Smooth muscle cell (in vitro differentiated cells): ENCODE measurements around the gene ZCCHC18. TPM values are rescaled to one million over a fixed set of nuclear protein-coding genes. Genes with fewer than 3 reads are reported as not detected.
"Not testable (repeated sequence)": the region's sequence is repeated elsewhere in the genome, so short reads cannot be mapped to it uniquely, and the experiment has no call there.

Experiments
- DNase-seq: peaks from one replicate; lab custom pipeline; 2025; ENCODE audit not compliant: unreplicated experiment; lab: John Stamatoyannopoulos, UW
- H2AFZ ChIP-seq: fragments of 200-600 bp; sonication (generic); 2 replicates; pipeline ENCODE4 v1.6.0; 2016; ENCODE audit warnings: antibody characterized with exemption, low read depth, mild to moderate bottlenecking
- H3F3A ChIP-seq: fragments of 200-600 bp; sonication (generic); 2 replicates; pipeline ENCODE4 v1.6.0; 2017; ENCODE audit warnings: antibody characterized with exemption, low read depth
- H3K27ac ChIP-seq: fragments of 200-600 bp; sonication (generic); 2 replicates; pipeline ENCODE4 v1.5.1; 2016; ENCODE audit warnings: low read depth, mild to moderate bottlenecking
- H3K27me3 ChIP-seq: fragments of 200-600 bp; sonication (generic); 2 replicates; pipeline ENCODE4 v1.6.1; 2016; ENCODE audit warnings: low read depth, mild to moderate bottlenecking
- H3K36me3 ChIP-seq: fragments of 200-600 bp; sonication (generic); 2 replicates; pipeline ENCODE4 v1.5.1; 2016; ENCODE audit warnings: low read depth
- H3K4me1 ChIP-seq: fragments of 200-600 bp; sonication (generic); 2 replicates; pipeline ENCODE4 v1.5.1; 2016; ENCODE audit warnings: low read depth
- H3K4me2 ChIP-seq: fragments of 200-600 bp; sonication (generic); 2 replicates; pipeline ENCODE4 v1.6.0; 2016; ENCODE audit warnings: mild to moderate bottlenecking
- H3K4me3 ChIP-seq: fragments of 200-600 bp; sonication (generic); 2 replicates; pipeline ENCODE4 v1.5.1; 2016; ENCODE audit warnings: mild to moderate bottlenecking
- H3K79me2 ChIP-seq: fragments of 200-600 bp; sonication (generic); 2 replicates; pipeline ENCODE4 v1.6.0; 2016; ENCODE audit warnings: low read depth, mild to moderate bottlenecking
- H3K9ac ChIP-seq: fragments of 200-600 bp; sonication (generic); 2 replicates; pipeline ENCODE4 v1.6.0; 2016; ENCODE audit warnings: low read depth
- H3K9me3 ChIP-seq: fragments of 200-600 bp; sonication (generic); replicated peaks from 2 replicates; pipeline ENCODE4 v1.5.1; 2016; ENCODE audit warnings: low read depth
- H4K20me1 ChIP-seq: fragments of 200-600 bp; sonication (generic); 2 replicates; pipeline ENCODE4 v1.6.0; 2016; ENCODE audit warnings: low read depth
- CTCF ChIP-seq: fragments of 200-600 bp; sonication (generic); IDR thresholded peaks from 2 replicates; pipeline ENCODE4 v1.5.1; 2017; ENCODE audit warnings: borderline replicate concordance, mild to moderate bottlenecking, antibody characterized with exemption; ENCODE audit not compliant: insufficient read depth, poor library complexity, severe bottlenecking
- WGBS: methylation state at CpG from one replicate; pipeline ENCODE4 v1.1.7; 2016; ENCODE audit warnings: low lambda C conversion rate; 5-methylcytosine and 5-hydroxymethylcytosine counted together
- polyA plus RNA-seq: library from polyadenylated mRNA; unstranded; fragments of >200 nt; fragmentation: Nextera tagmentation; extraction: Ambion mirVana; gene quantifications from 2 replicates; pipeline ENCODE4 v1.2.1, GENCODE V29; 2016
- total RNA-seq: library from RNA; depleted of rRNA; stranded (reverse); fragments of >200 nt; gene quantifications from 2 replicates; pipeline ENCODE4 v1.2.3, GENCODE V29; 2014

Gene ZCCHC18
- total RNA-seq (1.3 TPM in 1 of 2 replicates, not detected in the other), polyA plus RNA-seq (1.5 and 1.7 TPM in 2 replicates)

GRCh38 chrX:104112326-104112951, at the start of gene ZCCHC18:
Gene ZCCHC18, plus strand, starts transcription at chrX:104112523. Its CDS starts 1,589 bp downstream, at chrX:104114112.
- H3K4me2 ChIP-seq: peak within 1 kb of the TSS; percentile 86
- H3F3A ChIP-seq: no peaks in the 10 kb centered on the region
- no peaks in the 10 kb centered on the region for H3K4me1 ChIP-seq
- peak within 1 kb of the TSS; percentile 52 for H3K27ac ChIP-seq
- no peaks in the 10 kb centered on the region for H3K36me3 ChIP-seq
- H4K20me1 ChIP-seq: no peaks in the 10 kb centered on the region
- H3K9me3 ChIP-seq: no peaks in the 10 kb centered on the region
- H3K27me3 ChIP-seq: no peaks in the 10 kb centered on the region
- peak within 1 kb of the TSS; percentile 80 for H2AFZ ChIP-seq
- H3K9ac ChIP-seq: peak within 1 kb of the TSS; percentile 73
- 49% methylated on average over 54 of the region's 67 CpGs for WGBS
- DNase-seq: peak; percentile 39
- no peaks in the 10 kb centered on the region for H3K79me2 ChIP-seq
- no peak for TF ChIP-seq CTCF
- peak within 1 kb of the TSS; percentile 60 for H3K4me3 ChIP-seq

GRCh38 chrX:104062636-104063035, 49.7 kb upstream of the ZCCHC18 start:
- H3K9ac ChIP-seq, H3K4me1 ChIP-seq, H3K27me3 ChIP-seq, H3K4me2 ChIP-seq, H3K4me3 ChIP-seq, H3F3A ChIP-seq, H3K9me3 ChIP-seq, H3K36me3 ChIP-seq, H3K79me2 ChIP-seq, DNase-seq, H3K27ac ChIP-seq, H4K20me1 ChIP-seq, H2AFZ ChIP-seq: not testable (repeated sequence)
- 92% methylated on average over 10 of the region's 18 CpGs for WGBS

- H3K9me3 ChIP-seq, H3K36me3 ChIP-seq, H3K9ac ChIP-seq, H3F3A ChIP-seq, DNase-seq, H3K79me2 ChIP-seq, H3K4me2 ChIP-seq, H3K4me1 ChIP-seq, H3K4me3 ChIP-seq, H3K27ac ChIP-seq, H3K27me3 ChIP-seq, H4K20me1 ChIP-seq, H2AFZ ChIP-seq: not testable (repeated sequence)
- no CpG with 5 or more reads among the region's 46 CpGs for WGBS
Measured at GRCh38 chrX:104075778-104076445, 36.4 kb upstream of the ZCCHC18 start, which contains the start of gene TMSB15C. Gene TMSB15C, minus strand, starts transcription at chrX:104076236.

- not testable (repeated sequence) for H3K4me2 ChIP-seq, DNase-seq, H3K79me2 ChIP-seq, H3K27me3 ChIP-seq, H3F3A ChIP-seq, H3K4me1 ChIP-seq, H2AFZ ChIP-seq, H3K9me3 ChIP-seq, H3K27ac ChIP-seq, H3K36me3 ChIP-seq, H3K9ac ChIP-seq, H3K4me3 ChIP-seq, H4K20me1 ChIP-seq
- whole genome bisulfite sequencing: no CpG with 5 or more reads among the region's 6 CpGs
Measured at GRCh38 chrX:104077854-104078253, 34.5 kb upstream of the ZCCHC18 start.

- Histone ChIP-seq H3K27me3 (no peaks in the 10 kb centered on the region), H3K27ac (no peak overlapping the region), H2AFZ (no peak overlapping the region), H3K9me3 (no peaks in the 10 kb centered on the region), H3F3A (no peaks in the 10 kb centered on the region), H3K79me2 (no peaks in the 10 kb centered on the region), H3K4me3 (no peak overlapping the region), H3K4me2 (no peak overlapping the region), H3K9ac (no peak overlapping the region), H3K36me3 (no peaks in the 10 kb centered on the region), H4K20me1 (no peaks in the 10 kb centered on the region), H3K4me1 (no peaks in the 10 kb centered on the region)
- DNase-seq: no peak
- no peak for TF ChIP-seq CTCF
- 81% methylated on average over 4 of the region's 4 CpGs for WGBS
Measured at GRCh38 chrX:104084063-104084462, 28.3 kb upstream of the ZCCHC18 start.
